H9 (cell line): ENCODE results near the gene DPPA2. TPM values are rescaled to one million over a fixed set of nuclear protein-coding genes. Genes with fewer than 3 reads are reported as not detected.

Source experiments
- DNase-seq: peaks from one replicate; pipeline ENCODE4 v3.0.0-alpha.2; 2017
- H2AFZ ChIP-seq: one replicate; pipeline ENCODE4 v1.6.1; 2013; ENCODE audit warnings: mild to moderate bottlenecking, low read length, control low read depth, moderate library complexity
- H2AK5ac ChIP-seq: 2 replicates; pipeline ENCODE4 v1.6.1; 2013; ENCODE audit warnings: low read length, control low read depth, mixed read lengths; ENCODE audit not compliant: insufficient read length
- H2BK120ac ChIP-seq: one replicate; pipeline ENCODE4 v1.6.1; 2013; ENCODE audit warnings: low read depth, mild to moderate bottlenecking, low read length, control low read depth, inconsistent platforms; ENCODE audit not compliant: poor library complexity, severe bottlenecking
- H2BK12ac ChIP-seq: 2 replicates; pipeline ENCODE4 v1.6.1; 2013; ENCODE audit warnings: low read length, control low read depth, mixed read lengths, low read depth; ENCODE audit not compliant: insufficient read length
- H2BK15ac ChIP-seq: 2 replicates; pipeline ENCODE4 v1.6.1; 2013; ENCODE audit warnings: low read depth, low read length, control low read depth
- H2BK20ac ChIP-seq: one replicate; pipeline ENCODE4 v1.6.1; 2013; ENCODE audit warnings: low read depth, mild to moderate bottlenecking, low read length, control low read depth, inconsistent platforms; ENCODE audit not compliant: poor library complexity, severe bottlenecking
- H2BK5ac ChIP-seq: 2 replicates; pipeline ENCODE4 v1.6.1; 2013; ENCODE audit warnings: low read length, control low read depth, mixed read lengths; ENCODE audit not compliant: insufficient read length
- H3K14ac ChIP-seq: 2 replicates; pipeline ENCODE4 v1.6.1; 2013; ENCODE audit warnings: low read length, control low read depth; ENCODE audit not compliant: insufficient read depth
- H3K18ac ChIP-seq: 2 replicates; pipeline ENCODE4 v1.6.1; 2013; ENCODE audit warnings: low read depth, mild to moderate bottlenecking, mixed read lengths, low read length, control low read depth; ENCODE audit not compliant: insufficient read length
- H3K23ac ChIP-seq: 2 replicates; pipeline ENCODE4 v1.6.1; 2013; ENCODE audit warnings: low read length, control low read depth, mixed read lengths, low read depth; ENCODE audit not compliant: insufficient read length
- H3K23me2 ChIP-seq: 2 replicates; pipeline ENCODE4 v1.6.1; 2013; ENCODE audit warnings: low read depth, mild to moderate bottlenecking, mixed read lengths, low read length, control low read depth; ENCODE audit not compliant: insufficient read length, poor library complexity, severe bottlenecking
- H3K27ac ChIP-seq: 2 replicates; pipeline ENCODE4 v1.5.1; 2013; ENCODE audit warnings: low read length, control low read depth, mixed read lengths, low read depth; ENCODE audit not compliant: insufficient read length
- H3K27me3 ChIP-seq: 2 replicates; pipeline ENCODE4 v1.6.1; 2013; ENCODE audit warnings: low read length, control low read depth, inconsistent platforms; ENCODE audit not compliant: insufficient read depth
- H3K4ac ChIP-seq: 2 replicates; pipeline ENCODE4 v1.6.1; 2013; ENCODE audit warnings: low read depth, mild to moderate bottlenecking, control low read depth, inconsistent platforms, low read length, moderate library complexity
- H3K4me1 ChIP-seq: 2 replicates; pipeline ENCODE4 v1.6.1; 2013; ENCODE audit warnings: low read length, control low read depth, inconsistent platforms; ENCODE audit not compliant: insufficient read depth
- H3K4me2 ChIP-seq: 2 replicates; pipeline ENCODE4 v1.6.1; 2013; ENCODE audit warnings: low read length, control low read depth, mixed read lengths; ENCODE audit not compliant: insufficient read length, insufficient read depth
- H3K56ac ChIP-seq: 2 replicates; pipeline ENCODE4 v1.6.1; 2013; ENCODE audit warnings: low read depth, mild to moderate bottlenecking, mixed read lengths, low read length, control low read depth; ENCODE audit not compliant: insufficient read length
- H3K79me1 ChIP-seq: 2 replicates; pipeline ENCODE4 v1.6.1; 2013; ENCODE audit warnings: low read depth, mild to moderate bottlenecking, moderate library complexity, low read length, control low read depth, inconsistent platforms; ENCODE audit not compliant: insufficient read depth, poor library complexity, severe bottlenecking
- H3K79me2 ChIP-seq: 2 replicates; pipeline ENCODE4 v1.6.1; 2013; ENCODE audit warnings: low read length, control low read depth, inconsistent platforms; ENCODE audit not compliant: insufficient read depth
- H3K9ac ChIP-seq: 2 replicates; pipeline ENCODE4 v1.6.1; 2013; ENCODE audit warnings: low read length, control low read depth, mixed read lengths; ENCODE audit not compliant: insufficient read length; ENCODE audit errors: extremely low read depth
- H3K9me3 ChIP-seq: one replicate; pipeline ENCODE4 v1.6.1; 2013; ENCODE audit warnings: low read depth, low read length, inconsistent platforms; ENCODE audit not compliant: control insufficient read depth
- H3T11ph ChIP-seq: one replicate; pipeline ENCODE4 v1.6.1; 2013; ENCODE audit warnings: mild to moderate bottlenecking, low read length, control low read depth, inconsistent platforms
- H4K20me1 ChIP-seq: one replicate; pipeline ENCODE4 v1.6.1; 2013; ENCODE audit not compliant: control insufficient read depth, insufficient read length, insufficient read depth
- H4K5ac ChIP-seq: 2 replicates; pipeline ENCODE4 v1.6.1; 2013; ENCODE audit warnings: low read depth, mild to moderate bottlenecking, mixed read lengths, low read length, control low read depth; ENCODE audit not compliant: insufficient read length
- H4K8ac ChIP-seq: replicated peaks from 2 replicates; pipeline ENCODE4 v1.6.1; 2013; ENCODE audit warnings: low read length, control low read depth, mixed read lengths, low read depth; ENCODE audit not compliant: insufficient read length
- H4K91ac ChIP-seq: 2 replicates; pipeline ENCODE4 v1.6.1; 2013; ENCODE audit warnings: low read depth, mild to moderate bottlenecking, moderate library complexity, mixed read lengths, low read length, control low read depth; ENCODE audit not compliant: insufficient read length
- H3K27ac Mint-ChIP-seq, 3 experiments: 2 replicates in 2 of 3; 3 replicates in 1 of 3; pipeline ENCODE4 v1.8.0; 2020 to 2021; ENCODE audit warnings: mixed read lengths in 3 of 3, mild to moderate bottlenecking in 1 of 3, moderate library complexity in 1 of 3
- H3K27me3 Mint-ChIP-seq: 2 replicates; pipeline ENCODE4 v1.8.0; 2021; ENCODE audit warnings: low read depth, mild to moderate bottlenecking, moderate library complexity, mixed read lengths
- H3K36me3 Mint-ChIP-seq, 3 experiments: 2 replicates in 2 of 3; 3 replicates in 1 of 3; pipeline ENCODE4 v1.8.0; 2020 to 2021; ENCODE audit warnings: low read depth in 3 of 3, mixed read lengths in 3 of 3; ENCODE audit not compliant: insufficient read depth in 1 of 3
- H3K4me1 Mint-ChIP-seq, 2 experiments: 2 replicates each; pipeline ENCODE4 v1.8.0; 2020; ENCODE audit warnings: mixed read lengths in 2 of 2
- H3K4me3 Mint-ChIP-seq, 2 experiments: 2 replicates in 1 of 2; 3 replicates in 1 of 2; pipeline ENCODE4 v1.8.0; 2020 to 2021; ENCODE audit warnings: mild to moderate bottlenecking in 2 of 2, mixed read lengths in 2 of 2, moderate library complexity in 1 of 2
- H3K9me3 Mint-ChIP-seq, 2 experiments: 2 replicates in 1 of 2; 3 replicates in 1 of 2; pipeline ENCODE4 v1.8.0; 2020; ENCODE audit warnings: mild to moderate bottlenecking in 2 of 2, mixed read lengths in 2 of 2, moderate library complexity in 1 of 2
- CTCF ChIP-seq: fragments of 200-600 bp; sonication (generic); conservative IDR thresholded peaks from 3 replicates; pipeline ENCODE4 v1.8.0; 2021; ENCODE audit warnings: antibody characterized with exemption, mild to moderate bottlenecking
- total RNA-seq: library from RNA; stranded (reverse); gene quantifications from 2 replicates; pipeline ENCODE4 v1.2.1, GENCODE V29; 2021

The DPPA2 gene
- total RNA-seq, 1 experiment from 2014 or later: 3.2 TPM

- no peaks in the 10 kb centered on the region for H3K9me3 ChIP-seq
- peaks cover 2% of the 10 kb centered on the region for H3K79me1 ChIP-seq
- H3K27me3 Mint-ChIP-seq: no peaks in the 10 kb centered on the region
- no peak overlapping the region for H3K27ac Mint-ChIP-seq
- no peaks in the 10 kb centered on the region for H4K20me1 ChIP-seq
- H2BK5ac ChIP-seq: no peak overlapping the region
- no peak overlapping the region for H2BK12ac ChIP-seq
- H3K56ac ChIP-seq: no peak overlapping the region
- no peak overlapping the region for H3K4me3 Mint-ChIP-seq
- no peak overlapping the region for H3K23ac ChIP-seq
- no peak overlapping the region for H3K14ac ChIP-seq
- no peak overlapping the region for H3K9ac ChIP-seq
- H3K36me3 Mint-ChIP-seq: peaks cover 28 to 35% (median 29%) of the 10 kb centered on the region in 3 experiments
- H3K23me2 ChIP-seq: peaks cover 3% of the 10 kb centered on the region
- no peak overlapping the region for H3K4me2 ChIP-seq
- no peak overlapping the region for H2BK120ac ChIP-seq
- no peak overlapping the region for H4K5ac ChIP-seq
- H3K4ac ChIP-seq: no peak overlapping the region
- H3T11ph ChIP-seq: no peak overlapping the region
- no peaks in the 10 kb centered on the region for H3K27me3 ChIP-seq
- no peak for TF ChIP-seq CTCF
- no peaks in the 10 kb centered on the region for H3K9me3 Mint-ChIP-seq
- no peak overlapping the region for H2BK20ac ChIP-seq
- H3K4me1 Mint-ChIP-seq: peaks cover 45 to 49% of the 10 kb centered on the region in 2 experiments
- H3K4me1 ChIP-seq: peaks cover 7% of the 10 kb centered on the region; the same call in 1 of the 2 replicates
- no peak overlapping the region for H4K8ac ChIP-seq
- no peak overlapping the region for H4K91ac ChIP-seq
- no peak overlapping the region for H2AFZ ChIP-seq
- H3K79me2 ChIP-seq: peaks cover 3% of the 10 kb centered on the region; the same call in 1 of the 2 replicates
- no peak overlapping the region for H3K18ac ChIP-seq
- H3K27ac ChIP-seq: no peak overlapping the region
- H2BK15ac ChIP-seq: no peak overlapping the region
- DNase-seq: no peak
- no peak overlapping the region for H2AK5ac ChIP-seq
Measured at GRCh38 chr3:109351231-109351630, 34.9 kb upstream of the DPPA2 start.
